ENCODE measurements around the gene MMP25.

MMP25 gene

DNA sequence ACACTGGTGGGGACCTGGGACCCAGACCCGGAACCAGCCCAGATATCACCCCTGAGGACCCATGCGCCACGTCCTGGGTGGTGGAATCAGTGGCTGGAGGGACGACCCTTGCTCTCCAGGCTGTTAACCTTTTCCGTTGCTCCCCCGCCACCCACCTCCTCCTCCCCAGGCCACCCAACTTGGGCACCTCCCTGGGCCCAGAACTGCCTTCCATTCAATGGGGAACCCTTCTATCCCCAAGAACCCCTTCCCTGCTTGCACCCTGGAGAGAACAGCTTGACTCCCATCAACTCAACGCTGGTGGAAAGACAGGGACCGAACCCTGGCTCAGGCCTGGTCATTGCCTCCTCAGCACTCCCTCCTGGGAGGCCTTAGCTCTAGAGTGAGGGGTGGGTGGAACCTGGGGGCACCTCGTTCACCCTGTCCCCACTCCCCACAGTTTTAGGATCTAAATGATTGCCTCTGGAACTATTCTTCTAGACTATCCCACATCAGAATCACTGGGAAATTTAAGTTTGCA, 13.4 kb downstream of the MMP25 start:
- TF ChIP-seq, protein P1, sequence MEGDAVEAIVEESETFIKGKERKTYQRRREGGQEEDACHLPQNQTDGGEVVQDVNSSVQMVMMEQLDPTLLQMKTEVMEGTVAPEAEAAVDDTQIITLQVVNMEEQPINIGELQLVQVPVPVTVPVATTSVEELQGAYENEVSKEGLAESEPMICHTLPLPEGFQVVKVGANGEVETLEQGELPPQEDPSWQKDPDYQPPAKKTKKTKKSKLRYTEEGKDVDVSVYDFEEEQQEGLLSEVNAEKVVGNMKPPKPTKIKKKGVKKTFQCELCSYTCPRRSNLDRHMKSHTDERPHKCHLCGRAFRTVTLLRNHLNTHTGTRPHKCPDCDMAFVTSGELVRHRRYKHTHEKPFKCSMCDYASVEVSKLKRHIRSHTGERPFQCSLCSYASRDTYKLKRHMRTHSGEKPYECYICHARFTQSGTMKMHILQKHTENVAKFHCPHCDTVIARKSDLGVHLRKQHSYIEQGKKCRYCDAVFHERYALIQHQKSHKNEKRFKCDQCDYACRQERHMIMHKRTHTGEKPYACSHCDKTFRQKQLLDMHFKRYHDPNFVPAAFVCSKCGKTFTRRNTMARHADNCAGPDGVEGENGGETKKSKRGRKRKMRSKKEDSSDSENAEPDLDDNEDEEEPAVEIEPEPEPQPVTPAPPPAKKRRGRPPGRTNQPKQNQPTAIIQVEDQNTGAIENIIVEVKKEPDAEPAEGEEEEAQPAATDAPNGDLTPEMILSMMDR (IDR thresholded peaks at IDR 0.05; ENCODE audit: extremely low read depth, missing control alignments) = no peak
- no peak for DNase-seq (ENCODE audit: low spot score)

DNA sequence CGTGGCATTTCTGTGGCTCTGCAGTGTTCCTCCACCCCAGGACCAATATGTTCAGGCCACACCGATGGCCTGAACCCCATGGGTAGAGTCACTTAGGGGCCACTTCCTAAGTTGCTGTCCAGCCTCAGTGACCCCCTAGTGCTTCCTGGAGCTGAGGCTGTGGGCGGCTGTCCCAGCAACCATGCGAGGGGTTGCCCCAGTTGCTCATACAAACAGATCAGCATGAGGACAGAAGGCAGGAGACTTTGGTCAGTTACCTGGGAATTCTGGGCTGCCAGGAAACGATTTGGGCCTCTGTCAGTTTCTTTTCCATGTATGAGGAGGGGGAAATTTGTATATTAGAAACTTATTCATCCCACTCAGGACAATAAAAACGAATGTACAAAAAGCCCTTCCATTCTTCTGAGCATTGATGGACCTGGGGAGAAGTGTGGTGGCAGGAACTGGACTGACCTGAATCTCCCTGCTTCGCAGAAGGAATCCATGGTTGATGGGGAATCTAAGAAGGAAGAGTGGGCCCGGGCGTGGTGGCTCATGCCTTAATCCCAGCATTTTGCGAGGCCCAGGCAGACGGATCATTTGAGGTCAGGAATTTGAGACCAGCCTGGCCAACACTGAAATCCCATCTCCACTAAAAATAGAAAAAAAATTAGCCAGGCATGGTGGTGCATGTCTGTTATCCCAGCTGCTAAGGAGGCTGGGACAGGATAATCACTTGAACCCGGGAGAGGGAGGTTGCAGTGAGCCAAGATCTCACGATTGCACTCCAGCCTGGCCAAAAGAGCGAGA, 14.2 kb downstream of the MMP25 start:
- no peak for DNase-seq (ENCODE audit: low spot score)
- TF ChIP-seq, protein P1 (IDR thresholded peaks at IDR 0.05; ENCODE audit: extremely low read depth, missing control alignments) = no peak

DNA sequence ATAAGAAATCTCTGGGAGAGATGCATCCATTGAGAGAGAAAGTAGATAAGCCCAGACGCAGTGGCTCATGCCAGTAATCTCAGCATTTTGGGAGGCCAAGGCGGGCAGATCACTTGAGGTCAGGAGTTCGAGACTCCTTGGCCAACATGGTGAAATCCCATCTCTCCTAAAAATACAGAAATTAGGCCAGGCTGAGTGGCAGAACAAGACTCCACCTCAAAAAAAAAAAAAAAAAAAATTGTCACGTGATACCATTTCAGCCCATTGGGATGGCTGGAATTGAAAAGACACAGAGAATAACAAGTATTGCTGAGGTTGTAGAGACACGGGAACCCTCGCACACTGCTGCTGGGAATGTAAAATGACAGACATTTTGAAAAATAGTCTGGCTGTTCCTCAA, 16.2 kb downstream of the MMP25 start:
- TF ChIP-seq, protein P1 (IDR thresholded peaks at IDR 0.05; ENCODE audit: extremely low read depth, missing control alignments) = no peak
- no peak for DNase-seq (ENCODE audit: low spot score)

DNA sequence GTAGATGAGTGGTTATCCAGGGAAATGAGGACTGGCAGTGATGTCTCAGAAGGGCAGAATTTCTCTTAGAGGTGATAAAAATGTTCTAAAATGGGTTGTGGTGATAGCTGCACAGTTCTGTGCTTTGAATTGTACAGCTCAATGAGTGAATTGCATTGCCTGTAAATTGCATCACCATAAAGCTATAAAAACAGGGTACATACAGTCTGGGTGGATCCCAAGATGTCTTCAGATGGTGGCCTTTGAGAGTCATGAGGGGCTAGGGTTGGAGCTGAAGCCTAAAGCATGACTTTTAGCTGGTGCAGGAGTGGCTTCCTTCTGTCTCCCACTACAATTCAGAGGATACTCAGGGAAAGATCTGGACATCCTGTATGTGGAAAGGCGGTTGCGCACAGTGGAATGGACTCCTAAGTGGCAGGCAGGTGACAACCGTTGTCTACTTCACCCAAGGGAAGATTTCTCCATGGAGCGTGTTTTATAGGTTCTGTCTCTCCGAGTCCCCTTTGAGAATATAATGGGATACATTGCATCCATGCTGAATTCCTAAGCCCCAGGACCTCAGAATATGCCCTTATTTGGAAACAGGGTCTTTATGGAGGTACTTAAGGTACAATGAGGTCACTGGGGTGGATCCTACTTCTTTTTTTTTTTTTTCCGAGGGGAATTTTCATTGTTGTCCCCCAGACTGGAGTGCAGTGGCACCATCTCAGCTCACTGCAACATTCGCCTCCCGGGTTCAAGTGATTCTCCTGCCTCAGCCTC, 17.4 kb downstream of the MMP25 start:
- no peak for DNase-seq (ENCODE audit: low spot score)
- TF ChIP-seq, protein P1 (IDR thresholded peaks at IDR 0.05; ENCODE audit: extremely low read depth, missing control alignments) = no peak

DNA sequence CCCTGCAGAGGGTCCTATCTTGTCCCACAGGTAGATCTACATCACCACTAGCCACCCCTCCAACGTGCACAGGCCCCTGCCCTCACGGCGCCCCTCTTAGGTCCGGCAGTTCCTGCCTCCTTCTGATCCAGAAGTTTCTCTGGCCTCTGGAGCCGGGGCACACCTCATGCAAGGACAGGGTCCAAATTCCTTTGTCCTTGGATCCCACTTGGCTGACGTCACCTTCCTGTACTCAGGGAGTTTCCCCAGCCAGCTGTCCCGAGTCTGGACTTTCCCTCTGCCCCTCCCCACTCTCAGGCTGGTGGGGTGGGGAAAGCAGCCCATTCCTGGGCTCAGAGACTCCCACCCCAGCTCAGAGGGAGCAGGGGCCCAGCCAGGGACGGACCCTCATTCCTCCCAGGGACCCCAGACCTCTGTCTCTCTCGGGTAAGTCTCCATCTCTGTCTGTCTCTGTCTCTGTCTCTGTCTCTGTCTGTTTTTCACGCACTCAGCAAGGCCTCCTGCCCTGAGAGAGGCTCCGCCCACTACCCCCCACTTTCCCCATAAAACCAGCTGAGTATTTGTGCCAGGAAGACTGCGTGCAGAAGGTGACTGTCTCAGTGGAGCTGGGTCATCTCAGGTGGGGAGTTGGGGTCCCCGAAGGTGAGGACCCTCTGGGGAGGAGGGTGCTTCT, 18.8 kb downstream of the MMP25 start, which contains the start of gene IL32:
Gene IL32 (plus strand): TSS at position 572 of the 673 bp plus-strand sequence. CDS start 172 bp downstream, outside the sequence.
- DNase-seq (ENCODE audit: low spot score) = peak; percentile 60
- TF ChIP-seq, protein P1 (IDR thresholded peaks at IDR 0.05; ENCODE audit: extremely low read depth, missing control alignments) = no peak

DNA sequence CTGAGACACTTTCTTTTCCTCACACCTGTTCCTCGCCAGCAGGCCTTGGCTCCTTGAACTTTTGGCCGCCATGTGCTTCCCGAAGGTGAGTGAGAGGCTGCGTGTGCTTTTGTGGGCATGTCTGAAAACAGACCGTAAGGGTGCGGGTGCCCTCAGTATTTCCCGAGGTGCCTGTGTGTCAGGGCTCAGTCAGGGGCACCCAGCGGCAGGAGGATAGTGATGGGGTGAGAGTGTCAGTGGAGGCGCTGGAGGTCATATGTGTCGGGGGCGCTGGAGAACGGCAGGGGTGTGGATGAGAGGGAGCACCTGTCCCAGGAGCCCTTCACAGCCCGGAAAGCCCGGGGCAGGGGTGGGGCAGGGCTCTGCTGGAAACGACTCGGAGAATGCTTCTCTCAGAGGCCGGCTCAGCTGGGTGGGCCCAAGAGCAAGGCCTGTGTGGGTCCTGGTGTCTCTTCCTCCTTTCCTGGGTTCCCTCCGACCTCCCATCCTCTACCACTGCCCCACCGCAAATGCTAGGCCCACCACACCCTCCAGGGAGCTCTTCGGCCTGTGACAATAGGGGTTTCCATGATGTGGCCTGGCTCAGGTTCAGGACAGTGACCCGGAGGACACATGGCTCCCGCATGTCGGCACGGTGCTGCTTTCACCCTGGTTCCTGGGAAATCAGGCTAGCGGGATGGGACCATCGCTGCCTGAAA, 19.5 kb downstream of the MMP25 start:
- TF ChIP-seq, protein P1 (IDR thresholded peaks at IDR 0.05; ENCODE audit: extremely low read depth, missing control alignments) = no peak
- DNase-seq (ENCODE audit: low spot score) = no peak

Data from GM20000 (cell line).